Activated T-cell treated with anti-CD3 and anti-CD28 coated beads for 1 hour (primary cell): ENCODE results near the gene EME2.

Experiments used
- DNase-seq: peaks from one replicate; pipeline ENCODE4 v3.0.0-alpha.2; 2020; ENCODE audit warnings: low read depth

The EME2 gene

DNA sequence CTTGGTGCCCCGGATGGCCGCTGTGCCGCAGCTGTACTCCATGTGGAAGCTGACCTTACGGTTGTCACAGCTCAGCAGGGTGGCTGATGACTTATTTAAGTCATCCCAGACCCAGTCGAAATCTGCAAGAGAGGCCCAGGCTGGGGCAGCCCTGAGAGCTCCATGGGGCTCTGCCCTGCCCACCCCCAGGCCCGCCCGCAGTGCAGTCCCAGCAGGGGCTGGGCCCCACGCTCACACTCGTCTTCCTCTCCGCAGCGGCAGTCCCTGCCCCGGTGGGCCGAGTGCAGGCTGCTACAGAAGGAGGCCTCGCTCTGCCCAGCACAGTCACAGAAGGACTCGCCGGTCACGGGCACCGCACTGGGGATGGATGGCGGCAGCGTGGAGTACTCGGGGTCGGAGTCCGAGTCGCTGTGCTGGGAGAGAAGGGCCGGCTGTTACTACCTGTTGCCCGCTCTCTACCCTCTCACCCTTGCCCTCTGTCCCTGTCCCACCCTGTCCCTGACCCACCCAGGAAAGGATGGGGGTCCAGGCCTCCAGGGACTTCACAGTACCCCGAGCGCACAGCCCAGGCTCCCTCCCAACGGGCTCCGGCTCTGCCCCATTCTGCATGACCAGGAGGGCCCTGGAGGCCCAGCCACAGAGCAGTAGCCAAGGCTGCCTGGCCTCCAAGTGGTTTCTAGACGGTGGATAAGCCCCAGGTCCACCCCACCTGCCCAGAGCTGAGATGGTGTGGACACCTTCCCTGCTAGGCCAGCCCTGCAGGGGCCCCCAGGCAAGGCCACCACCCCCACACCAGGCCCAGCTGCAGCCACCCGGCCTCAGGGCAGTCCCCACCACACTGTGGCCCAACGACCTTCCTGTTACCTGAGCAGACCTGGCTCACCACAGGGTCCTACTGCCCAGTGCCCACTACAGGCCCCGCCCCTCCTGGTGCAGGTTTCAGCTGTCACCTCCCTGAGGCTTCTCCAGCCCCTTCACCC is 5.9 kb downstream of the EME2 start:
- no peak for DNase-seq

DNA sequence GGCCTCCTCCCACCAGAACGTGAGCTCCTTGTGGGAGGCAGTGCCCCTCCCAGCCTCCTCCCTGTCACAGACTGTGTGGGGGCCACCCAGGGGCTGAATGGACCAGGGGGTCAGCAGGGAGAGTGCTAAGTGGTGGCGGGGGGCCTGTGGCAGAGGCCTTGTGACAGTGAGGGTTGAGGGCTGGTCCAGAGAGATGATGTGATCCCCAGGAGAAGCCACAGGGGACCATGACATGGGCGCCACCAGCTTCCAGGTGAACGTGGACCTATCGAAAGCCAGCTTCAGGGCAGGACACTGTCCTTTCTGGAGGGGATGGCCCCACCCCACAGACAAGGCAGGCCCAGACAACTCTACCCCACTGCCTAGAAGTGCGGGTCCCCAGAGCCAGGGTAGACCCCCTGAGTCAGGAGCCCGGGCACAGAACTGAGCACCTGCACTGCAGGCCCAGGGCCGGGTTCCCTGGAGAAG is 6.7 kb downstream of the EME2 start:
- no peak for DNase-seq

DNA sequence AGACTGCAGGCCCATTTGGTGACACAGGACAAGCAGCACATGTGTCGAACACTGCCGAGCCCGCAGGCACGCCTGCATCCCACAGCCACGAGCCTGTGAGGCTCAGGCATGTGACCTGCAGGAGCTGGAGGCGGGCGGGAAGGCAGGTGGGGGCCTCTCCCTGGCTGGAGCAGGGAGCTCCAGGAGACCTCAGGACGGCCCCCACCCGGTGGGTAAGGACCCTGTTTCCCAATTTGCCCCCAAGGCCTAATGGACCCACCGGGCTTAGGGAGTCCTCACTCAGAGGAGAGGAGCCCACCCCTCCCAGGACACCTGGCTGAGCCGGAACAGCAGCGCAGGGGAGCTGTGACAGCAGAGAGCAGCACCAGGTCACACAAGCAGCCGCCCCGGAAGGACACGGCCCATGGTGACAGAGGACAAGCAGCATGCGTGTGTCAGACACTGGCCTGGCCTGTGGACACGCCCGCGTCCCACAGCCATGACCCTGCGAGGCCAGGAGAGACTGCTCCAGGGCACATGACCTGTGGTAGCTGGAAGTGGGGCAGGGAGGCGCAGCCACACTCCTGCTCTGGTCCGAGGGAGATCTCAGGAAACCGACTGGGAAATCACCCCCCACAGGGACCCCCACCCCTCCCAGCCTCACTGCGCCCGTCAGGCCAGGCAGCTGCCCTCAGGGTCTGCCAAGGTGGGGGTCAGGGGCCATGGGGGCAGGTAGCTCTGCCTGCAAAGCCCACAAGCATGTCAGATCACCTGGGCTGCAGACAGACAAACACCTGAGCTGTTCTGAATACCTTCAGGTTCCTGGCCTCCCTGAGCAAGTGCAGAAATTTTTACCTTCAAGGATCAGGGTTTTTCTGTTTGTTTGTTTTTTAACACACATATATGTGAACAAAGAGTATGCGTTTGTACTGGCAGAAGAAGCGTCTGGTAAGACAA is 7.4 kb downstream of the EME2 start:
- no peak for DNase-seq

DNA sequence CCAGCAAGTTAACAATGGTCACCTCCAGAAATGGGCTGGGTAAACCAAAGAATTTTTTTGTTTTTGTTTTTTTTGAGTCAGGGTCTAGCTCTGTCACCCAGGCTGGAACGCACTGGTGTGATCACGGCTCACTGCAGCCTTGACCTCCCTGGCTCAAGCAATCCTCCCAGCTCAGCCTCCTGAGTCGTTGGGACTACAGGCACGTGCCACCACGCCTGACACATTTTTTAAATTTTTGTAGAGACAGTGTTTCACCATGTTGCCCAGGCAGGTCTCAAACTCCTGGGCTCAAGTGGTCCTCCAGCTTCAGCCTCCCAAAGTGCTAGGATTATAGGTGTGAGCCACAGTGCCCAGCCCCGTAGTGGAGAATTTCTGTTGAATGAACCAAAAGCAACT is 8.1 kb downstream of the EME2 start:
- DNase-seq = no peak

DNA sequence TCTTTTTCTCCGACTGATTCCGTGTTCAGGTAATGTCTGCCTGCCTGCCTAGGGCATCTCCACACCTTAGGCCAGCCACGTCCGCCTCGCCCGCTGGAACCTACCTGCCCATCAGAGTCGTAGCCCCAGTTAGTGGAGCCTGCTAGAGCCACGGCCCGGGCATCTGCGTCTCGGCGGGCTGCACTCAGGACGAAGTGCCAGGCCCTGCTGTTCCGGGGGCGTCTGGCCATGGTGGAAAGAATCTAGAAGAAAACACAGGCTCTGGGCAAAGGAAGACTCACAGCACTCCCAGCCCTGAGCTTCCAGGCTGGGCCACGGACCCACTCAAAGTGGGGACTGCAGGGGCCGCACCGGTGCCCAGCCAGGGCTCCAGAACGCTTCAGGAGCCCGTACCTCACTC is 8.6 kb downstream of the EME2 start:
- no peak for DNase-seq

DNA sequence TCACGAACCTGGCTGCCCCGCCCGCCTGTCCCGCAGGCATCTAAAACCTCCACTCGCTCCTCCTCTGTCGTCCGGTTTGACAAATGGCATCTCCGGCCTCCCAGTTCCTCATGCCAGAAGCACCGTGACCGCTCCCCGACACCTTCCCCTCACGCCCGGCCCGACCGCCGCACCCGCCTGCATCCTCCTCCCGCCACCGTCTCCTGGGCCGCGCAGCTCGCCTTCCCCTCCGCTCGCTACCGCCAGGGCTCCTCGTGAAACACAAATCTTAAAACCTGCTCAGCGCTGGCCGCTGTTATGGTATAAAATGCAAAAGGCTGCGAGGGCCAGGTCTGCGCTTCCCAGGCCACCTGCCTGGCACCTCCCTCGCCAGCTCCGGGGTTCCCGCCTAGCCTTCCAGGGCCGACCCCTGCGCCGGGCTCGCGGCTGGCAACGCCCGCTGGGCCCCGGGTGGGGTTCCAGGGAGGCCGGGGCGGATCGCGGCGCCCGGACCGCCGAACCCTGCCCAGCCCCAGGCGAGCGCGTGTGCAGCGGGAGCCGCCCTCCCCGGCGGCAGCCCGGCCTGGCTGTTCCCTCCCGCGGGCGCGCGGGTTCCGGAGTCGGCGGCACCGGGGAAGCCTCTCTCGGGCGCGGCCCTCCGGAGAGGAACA is 9.3 kb downstream of the EME2 start:
- DNase-seq = peak; percentile 18

DNA sequence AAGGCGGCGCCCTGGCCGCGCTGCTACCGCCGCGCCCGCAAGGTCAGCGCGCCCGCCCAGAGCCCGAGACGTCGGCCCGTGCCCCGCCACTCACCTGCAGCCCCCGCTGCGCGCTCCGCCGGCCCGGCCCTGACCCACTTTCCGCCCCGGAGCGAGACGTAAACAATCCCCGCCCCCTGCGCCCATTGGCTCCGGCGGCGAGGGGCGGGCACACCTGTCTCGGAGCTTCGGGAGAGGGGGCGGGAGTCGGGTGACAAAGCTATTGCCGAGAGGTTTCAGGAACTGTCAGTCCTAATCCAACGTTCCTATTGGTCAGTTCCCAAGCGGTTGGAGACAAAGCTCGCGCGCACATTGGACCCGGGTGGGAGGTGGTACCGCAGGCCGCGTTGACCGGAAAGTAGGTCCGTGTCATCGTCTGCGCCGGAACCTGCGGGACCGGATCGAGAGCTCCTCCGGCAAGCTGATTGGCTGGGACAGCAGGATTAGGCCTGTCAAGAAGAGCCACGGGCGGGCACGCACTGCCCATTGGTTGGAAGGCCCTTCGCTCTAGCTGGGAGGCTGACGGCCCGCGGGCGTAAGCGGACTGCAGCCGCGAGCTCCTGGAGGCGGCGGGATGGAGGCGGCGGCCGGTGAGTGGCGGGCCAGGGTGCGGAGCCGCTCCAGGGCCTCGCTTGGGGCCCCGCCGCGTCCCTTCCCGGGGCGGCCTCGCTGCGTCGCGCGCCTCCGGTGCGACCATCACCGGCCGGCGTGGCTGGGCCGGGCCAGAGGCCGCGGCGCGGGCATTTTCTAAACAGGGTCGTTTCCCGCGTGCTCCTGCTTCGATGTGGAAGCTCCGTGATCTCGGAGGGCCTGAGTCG is 10.0 kb downstream of the EME2 start, which contains the start of the genes NUBP2 and SPSB3:
Gene NUBP2 (plus strand): TSS at position 553 of the 857 bp plus-strand sequence. CDS start 61 bp downstream, at position 614.
Gene SPSB3 (minus strand): TSS at position 164 of the 857 bp plus-strand sequence. CDS start 1,088 bp downstream, outside the sequence.
- peak; percentile 91 for DNase-seq

DNA sequence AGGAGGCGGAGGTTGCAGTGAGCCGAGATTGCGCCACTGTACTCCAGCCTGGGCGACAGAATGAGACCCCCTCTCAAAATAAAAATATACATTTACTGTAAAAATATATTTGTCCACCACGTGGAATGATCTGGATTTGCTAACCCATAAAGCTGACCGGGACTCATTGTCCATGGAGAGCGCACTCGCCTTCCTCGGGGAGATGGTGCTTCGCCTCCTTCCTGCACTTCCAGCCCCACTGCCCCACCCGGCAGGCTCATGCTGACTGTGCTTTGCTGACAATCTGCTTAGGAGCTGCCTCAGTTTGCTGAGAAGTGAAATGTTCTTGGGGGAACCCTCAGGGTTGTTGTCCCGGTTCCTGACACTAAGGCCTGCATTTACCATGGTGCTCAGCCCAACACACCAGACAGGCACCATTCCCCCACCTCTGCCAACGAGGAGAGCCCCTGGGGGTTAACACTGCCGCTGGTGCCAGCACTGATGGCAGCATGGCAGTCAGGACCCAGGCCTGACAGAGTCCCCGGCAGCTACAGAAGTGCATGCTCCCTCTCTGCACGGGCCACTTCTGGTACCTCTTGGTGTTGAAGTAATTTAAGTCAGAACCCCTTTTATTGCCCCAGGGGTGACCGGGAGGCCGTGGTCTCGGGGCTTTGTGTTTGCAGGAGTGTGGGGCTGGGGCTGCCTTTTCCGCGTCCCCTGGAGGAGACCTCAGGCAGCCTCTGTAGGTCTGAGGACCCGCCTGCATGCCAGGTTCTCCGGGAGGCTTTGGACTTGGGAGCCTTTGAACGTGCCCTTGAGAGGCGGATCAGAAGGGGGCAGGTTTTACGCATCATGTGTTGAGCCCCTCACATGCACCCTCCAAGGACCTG is 12.6 kb downstream of the EME2 start:
- DNase-seq = no peak

DNA sequence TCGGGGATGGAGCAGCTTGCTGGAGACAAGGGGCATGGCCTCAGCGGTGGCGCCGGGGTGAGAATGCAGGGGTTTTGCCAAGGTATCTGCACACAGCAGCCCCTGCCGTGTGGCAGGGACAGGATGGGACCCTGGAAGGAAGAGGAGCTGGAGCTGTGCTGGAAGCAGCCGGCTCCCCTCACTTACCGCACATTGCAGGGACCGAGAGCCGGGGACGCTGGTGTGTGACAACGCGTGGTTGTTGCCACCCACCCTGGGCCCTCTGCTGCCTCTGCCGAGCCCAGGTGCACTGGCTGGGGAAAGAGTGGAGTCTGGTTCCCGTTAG is 13.2 kb downstream of the EME2 start:
- no peak for DNase-seq

DNA sequence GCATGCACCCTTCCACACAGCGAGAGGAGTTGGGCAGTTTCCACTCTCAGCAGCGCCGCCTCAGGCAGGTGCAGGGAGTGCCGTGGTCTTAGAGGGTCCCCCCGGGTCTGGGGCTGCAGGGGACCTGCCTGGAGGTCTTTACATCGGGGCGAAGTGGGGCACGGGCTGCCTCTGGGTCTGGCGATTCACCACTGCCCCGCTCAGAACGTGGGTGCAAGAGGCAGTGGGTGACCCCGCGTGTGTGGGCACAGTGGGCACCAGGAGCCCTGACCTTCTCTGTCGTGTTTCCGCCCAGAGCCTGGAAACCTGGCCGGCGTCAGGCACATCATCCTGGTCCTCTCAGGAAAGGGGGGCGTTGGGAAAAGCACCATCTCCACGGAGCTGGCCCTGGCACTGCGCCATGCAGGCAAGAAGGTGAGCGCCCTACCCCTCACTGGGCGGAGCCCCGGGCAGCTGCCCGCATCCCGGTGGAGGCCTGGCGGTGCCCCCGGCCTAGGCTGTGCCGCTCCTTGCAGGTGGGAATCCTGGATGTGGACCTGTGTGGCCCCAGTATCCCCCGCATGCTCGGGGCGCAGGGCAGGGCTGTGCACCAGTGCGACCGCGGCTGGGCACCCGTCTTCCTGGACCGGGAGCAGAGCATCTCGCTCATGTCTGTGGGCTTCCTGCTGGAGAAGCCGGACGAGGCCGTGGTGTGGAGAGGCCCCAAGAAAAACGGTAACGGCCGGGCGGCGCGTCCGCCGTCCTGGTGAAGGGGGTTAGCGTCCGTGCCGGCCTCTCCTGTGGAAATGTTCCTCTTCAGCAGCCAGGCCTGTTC is 13.8 kb downstream of the EME2 start:
- DNase-seq = no peak

DNA sequence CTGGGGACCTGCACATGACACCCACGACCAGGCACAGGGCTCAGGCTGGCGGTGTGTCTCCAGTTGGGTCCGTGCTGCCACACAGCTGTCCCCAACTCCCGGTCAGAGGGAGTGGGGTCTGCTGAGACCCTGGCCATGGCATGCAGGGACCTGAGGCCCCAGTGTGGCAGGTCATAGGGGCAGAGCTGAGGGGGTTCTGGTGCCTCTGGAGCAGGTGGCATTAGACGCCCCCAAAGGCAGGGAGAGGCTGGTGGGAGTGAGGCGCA is 14.4 kb downstream of the EME2 start:
- DNase-seq = no peak

DNA sequence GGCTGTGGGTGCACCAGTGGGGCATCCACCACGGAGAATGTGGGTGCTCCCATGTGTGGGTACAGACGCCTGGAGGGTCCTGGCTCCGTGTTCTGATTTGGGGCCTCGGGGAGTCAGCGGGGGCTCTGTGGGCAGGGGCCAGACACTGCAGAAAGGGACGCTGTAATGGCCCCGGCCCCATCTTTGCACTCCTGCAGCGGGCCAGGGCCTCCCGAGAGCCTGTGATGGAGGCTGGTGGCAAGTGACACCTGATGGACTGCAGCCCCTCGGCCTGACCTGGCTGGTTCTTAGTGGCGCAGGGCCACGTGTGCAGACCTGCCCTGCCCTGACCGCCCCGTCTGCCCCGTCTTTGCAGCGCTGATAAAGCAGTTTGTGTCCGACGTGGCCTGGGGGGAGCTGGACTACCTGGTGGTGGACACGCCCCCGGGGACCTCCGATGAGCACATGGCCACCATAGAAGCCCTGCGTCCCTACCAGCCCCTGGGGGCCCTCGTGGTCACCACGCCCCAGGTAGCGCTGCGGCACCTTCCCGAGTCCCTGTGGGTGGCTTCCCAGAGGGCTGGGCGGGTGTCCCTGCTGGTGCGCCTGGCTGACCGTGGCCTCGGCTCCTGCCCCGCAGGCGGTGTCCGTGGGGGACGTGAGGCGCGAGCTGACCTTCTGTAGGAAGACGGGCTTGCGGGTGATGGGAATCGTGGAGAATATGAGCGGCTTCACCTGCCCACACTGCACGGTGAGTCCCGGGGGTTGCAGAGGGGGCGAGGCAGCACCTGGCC is 14.9 kb downstream of the EME2 start:
- no peak for DNase-seq

DNA sequence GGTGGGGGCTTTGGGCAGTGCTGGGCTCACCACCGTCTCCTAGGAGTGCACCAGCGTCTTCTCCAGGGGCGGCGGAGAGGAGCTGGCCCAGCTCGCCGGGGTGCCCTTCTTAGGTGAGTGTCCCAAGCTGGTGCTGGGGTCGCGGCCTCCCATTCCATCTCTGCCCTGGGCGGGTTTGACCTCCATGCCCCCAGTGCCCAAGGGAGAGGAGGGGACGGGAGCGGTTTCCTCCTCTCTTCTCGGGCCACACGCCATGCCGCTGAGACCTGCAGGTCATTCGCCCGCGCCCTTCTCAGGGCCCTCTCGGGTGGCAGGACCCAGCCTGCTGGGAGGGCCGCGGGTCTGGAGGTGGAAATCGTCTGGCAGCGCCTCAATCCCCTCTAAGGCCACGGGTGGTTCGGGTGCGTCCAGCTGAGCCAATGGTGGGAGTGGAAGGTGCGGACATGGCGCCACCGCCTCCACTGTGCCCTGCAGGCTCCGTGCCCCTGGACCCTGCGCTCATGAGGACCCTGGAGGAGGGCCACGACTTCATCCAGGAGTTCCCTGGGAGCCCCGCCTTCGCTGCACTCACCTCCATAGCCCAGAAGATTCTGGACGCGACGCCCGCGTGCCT is 15.6 kb downstream of the EME2 start:
- DNase-seq = no peak

DNA sequence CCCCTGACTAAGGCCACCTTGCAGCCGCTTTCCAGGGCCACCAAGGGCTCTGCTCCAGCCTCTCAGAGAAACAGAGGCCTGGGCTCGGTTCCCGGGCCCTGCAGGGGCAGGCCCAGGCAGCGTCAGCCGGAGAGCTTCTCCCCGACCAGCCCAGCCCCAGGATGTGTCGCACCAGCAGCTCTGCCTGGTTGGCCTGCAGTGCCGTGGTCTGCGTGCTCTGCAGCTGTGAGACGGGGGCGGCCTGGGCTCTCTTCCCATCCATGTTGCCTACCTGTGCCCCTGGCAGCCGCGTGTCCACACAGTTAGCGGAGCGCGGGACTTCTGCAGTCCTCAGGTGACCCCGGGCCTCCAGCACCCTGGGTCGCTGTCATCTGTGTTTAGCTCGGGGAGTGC is 16.1 kb downstream of the EME2 start:
- DNase-seq = no peak

DNA sequence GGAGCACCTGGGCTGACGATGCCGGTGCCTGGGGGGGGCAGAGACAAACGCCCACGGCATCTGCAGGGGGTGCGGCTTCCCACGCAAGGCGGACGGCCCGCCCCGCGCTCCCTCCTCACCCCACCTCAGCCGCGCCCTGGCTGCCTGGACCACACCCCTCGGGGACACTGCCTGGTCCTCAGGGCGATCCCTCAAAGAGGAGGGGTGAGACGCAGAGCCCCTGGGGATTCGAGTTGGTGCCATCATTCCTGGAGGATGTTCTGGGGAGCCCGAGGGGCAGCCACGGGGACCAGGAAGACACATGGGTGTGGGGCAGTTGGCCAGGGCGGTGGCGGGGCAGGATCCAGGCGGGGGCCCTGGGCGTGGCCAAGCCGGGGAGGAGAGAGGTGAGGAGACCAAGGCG is 17.0 kb downstream of the EME2 start:
- no peak for DNase-seq

DNA sequence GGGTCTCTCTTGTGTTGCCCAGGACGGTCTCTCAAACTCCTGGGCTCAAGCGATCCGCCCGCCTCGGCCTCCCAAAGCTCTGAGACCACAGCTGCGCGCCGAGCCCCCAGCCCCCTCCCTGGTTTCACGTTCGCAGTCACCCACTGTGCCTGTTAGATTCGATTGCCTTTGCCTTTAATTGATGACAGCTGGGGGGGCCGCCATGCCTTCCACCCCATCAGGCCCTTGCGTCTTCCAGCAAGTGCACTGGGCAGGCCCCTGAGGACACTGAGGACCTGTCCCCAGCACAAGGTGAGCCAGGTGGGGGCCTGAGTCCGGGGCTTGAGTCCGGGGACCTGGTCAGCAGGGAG is 17.6 kb downstream of the EME2 start:
- DNase-seq = no peak

DNA sequence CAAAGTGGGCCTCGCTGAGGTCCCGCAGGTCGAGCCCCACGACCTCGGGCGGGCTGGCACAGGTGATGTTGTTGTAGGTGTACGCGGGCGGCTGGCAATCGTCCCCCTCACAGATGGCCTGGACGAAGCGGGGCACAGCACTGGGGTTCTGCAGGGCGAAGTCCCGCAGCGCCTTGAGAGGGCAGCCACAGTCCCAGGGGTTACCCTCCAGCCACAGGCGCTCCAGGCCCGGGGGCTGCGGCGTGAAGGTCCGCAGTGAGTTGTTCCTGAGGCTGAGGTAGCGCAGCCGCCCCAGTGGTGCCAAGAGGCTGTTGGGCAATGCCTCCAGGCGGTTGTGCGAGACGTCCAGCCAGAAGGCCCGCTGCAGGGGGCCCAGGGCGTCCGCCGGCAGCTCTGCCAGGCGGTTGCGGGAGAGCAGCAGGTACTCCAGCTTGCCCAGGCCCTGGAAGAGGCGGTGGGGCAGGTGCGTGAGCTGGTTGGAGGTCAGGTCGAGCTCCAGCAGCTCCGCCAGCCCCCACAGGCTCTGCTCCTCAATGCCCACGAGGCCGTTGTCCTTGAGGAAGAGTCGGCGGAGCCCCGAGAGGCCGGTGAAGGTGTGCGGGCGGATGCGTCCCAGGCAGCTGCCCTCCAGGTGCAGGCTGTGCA is 18.1 kb downstream of the EME2 start:
- no peak for DNase-seq
